IMR-90 (cell line): ENCODE measurements around the gene ARHGAP11A. TPM values are rescaled to one million over a fixed set of nuclear protein-coding genes. Genes with fewer than 3 reads are reported as not detected.

ENCODE experiments used
- ATAC-seq: fragments of 200-7000 bp; cut with Tn5 transposase; 2 replicates; pipeline ENCODE4 v1.9.1; 2020; ENCODE audit warnings: low read depth, mild to moderate bottlenecking, moderate library complexity
- BruUV-seq: library from RNA; stranded (reverse); fragments of 400-500 nt; replicated peaks from 2 replicates; lab custom pipeline; 2021; lab: Mats Ljungman, UMichigan
- CTCF ChIA-PET: fragments of 300-600 bp; formaldehyde crosslinking; extraction: SDS; loops from one replicate; lab custom pipeline; 2021; ENCODE audit warnings: antibody characterized with exemption; lab: Yijun Ruan, JAX
- POLR2A ChIA-PET: fragments of 300-600 bp; sonication (Branson Sonifier 250); formaldehyde crosslinking; loops from one replicate; lab custom pipeline; 2022; ENCODE audit warnings: antibody characterized with exemption; ENCODE audit not compliant: unreplicated experiment; lab: Charles Lee
- DNase-seq: peaks from one replicate; pipeline ENCODE4 v3.0.0; 2013
- H2AFZ ChIP-seq: replicated peaks from 2 replicates; pipeline ENCODE3; 2013; ENCODE audit warnings: low read length, mild to moderate bottlenecking; ENCODE audit not compliant: poor library complexity
- H2AK5ac ChIP-seq: 2 replicates; pipeline ENCODE4 v1.6.1; 2013; ENCODE audit warnings: low read depth, low read length, inconsistent platforms
- H2AK9ac ChIP-seq: replicated peaks from 2 replicates; pipeline ENCODE3; 2013; ENCODE audit warnings: mild to moderate bottlenecking, low read depth, low read length, moderate library complexity; ENCODE audit not compliant: poor library complexity
- H2BK120ac ChIP-seq: 2 replicates; pipeline ENCODE4 v1.6.1; 2013; ENCODE audit warnings: low read depth, low read length, inconsistent platforms
- H2BK15ac ChIP-seq: 3 replicates; pipeline ENCODE4 v1.6.1; 2013; ENCODE audit warnings: low read depth, low read length, inconsistent platforms
- H2BK20ac ChIP-seq: 2 replicates; pipeline ENCODE4 v1.6.1; 2013; ENCODE audit warnings: low read depth, mild to moderate bottlenecking, inconsistent platforms, low read length, moderate library complexity
- H2BK5ac ChIP-seq: 2 replicates; pipeline ENCODE4 v1.6.1; 2013; ENCODE audit warnings: mild to moderate bottlenecking, low read depth, low read length, inconsistent platforms; ENCODE audit not compliant: poor library complexity, severe bottlenecking
- H3K14ac ChIP-seq: replicated peaks from 2 replicates; pipeline ENCODE4 v1.6.1; 2013; ENCODE audit warnings: low read depth, low read length, inconsistent platforms
- H3K18ac ChIP-seq: 2 replicates; pipeline ENCODE4 v1.6.1; 2013; ENCODE audit warnings: low read depth, low read length, control low read depth
- H3K23ac ChIP-seq: 2 replicates; pipeline ENCODE4 v1.6.1; 2013; ENCODE audit warnings: low read depth, low read length, inconsistent platforms
- H3K27ac ChIP-seq: 2 replicates; pipeline ENCODE4 v1.5.1; 2013; ENCODE audit warnings: mild to moderate bottlenecking, control low read depth, low read length; ENCODE audit not compliant: insufficient read depth
- H3K27me3 ChIP-seq: 2 replicates; pipeline ENCODE4 v1.6.1; 2013; ENCODE audit warnings: low read length; ENCODE audit not compliant: control insufficient read depth, insufficient read depth
- H3K36me3 ChIP-seq: 2 replicates; pipeline ENCODE4 v1.6.1; 2013; ENCODE audit warnings: low read length, mixed read lengths; ENCODE audit not compliant: control insufficient read depth, insufficient read depth
- H3K4ac ChIP-seq: 2 replicates; pipeline ENCODE4 v1.6.1; 2013; ENCODE audit warnings: low read depth, low read length, inconsistent platforms
- H3K4me1 ChIP-seq: 2 replicates; pipeline ENCODE4 v1.6.1; 2013; ENCODE audit warnings: low read length, mixed read lengths; ENCODE audit not compliant: control insufficient read depth, insufficient read depth
- H3K4me2 ChIP-seq: 2 replicates; pipeline ENCODE4 v1.6.1; 2013; ENCODE audit warnings: low read depth, mild to moderate bottlenecking, control low read depth, low read length, moderate library complexity
- H3K4me3 ChIP-seq: 2 replicates; pipeline ENCODE4 v1.5.1; 2013; ENCODE audit warnings: low read depth, mild to moderate bottlenecking, control low read depth, low read length, moderate library complexity; ENCODE audit not compliant: insufficient read depth
- H3K56ac ChIP-seq: 2 replicates; pipeline ENCODE4 v1.6.1; 2013; ENCODE audit warnings: low read length, inconsistent platforms; ENCODE audit not compliant: insufficient read depth; ENCODE audit errors: extremely low read depth
- H3K79me1 ChIP-seq, 2 experiments: 2 replicates each; pipeline ENCODE4 v1.6.1; 2013; ENCODE audit warnings: low read length in 2 of 2, inconsistent platforms in 1 of 2, low read depth in 1 of 2
- H3K9ac ChIP-seq: 2 replicates; pipeline ENCODE4 v1.6.1; 2013; ENCODE audit warnings: low read depth, low read length, control low read depth
- H3K9me1 ChIP-seq: 2 replicates; pipeline ENCODE4 v1.6.1; 2013; ENCODE audit warnings: low read length, inconsistent platforms; ENCODE audit not compliant: insufficient read depth
- H3K9me3 ChIP-seq: 2 replicates; pipeline ENCODE4 v1.6.1; 2013; ENCODE audit warnings: low read length; ENCODE audit not compliant: control insufficient read depth, insufficient read depth
- H4K20me1 ChIP-seq: 2 replicates; pipeline ENCODE4 v1.6.1; 2013; ENCODE audit warnings: low read length, inconsistent platforms; ENCODE audit not compliant: insufficient read depth
- H4K5ac ChIP-seq: 2 replicates; pipeline ENCODE4 v1.6.1; 2013; ENCODE audit warnings: mild to moderate bottlenecking, low read depth, low read length, control low read depth
- H4K8ac ChIP-seq, 2 experiments: 2 replicates each; pipeline ENCODE4 v1.6.1; 2013; ENCODE audit warnings: low read depth in 2 of 2, low read length in 2 of 2, control low read depth in 1 of 2, inconsistent platforms in 1 of 2
- H4K91ac ChIP-seq: 2 replicates; pipeline ENCODE4 v1.6.1; 2013; ENCODE audit warnings: low read depth, low read length, inconsistent platforms; ENCODE audit not compliant: insufficient read depth
- CEBPB ChIP-seq: IDR thresholded peaks from 2 replicates; pipeline ENCODE4 v1.6.1; 2012; ENCODE audit warnings: low read depth, low read length, improper control_type of control experiment
- MXI1 ChIP-seq: IDR thresholded peaks from 2 replicates; pipeline ENCODE4 v1.6.1; 2012; ENCODE audit warnings: low read depth, mild to moderate bottlenecking, low read length, moderate library complexity, borderline replicate concordance
- WGBS, 2 experiments: methylation state at CpG; one replicate each; pipeline versions ENCODE4 v1.1.5 to v1.1.7; 2013; ENCODE audit warnings: missing lambda C conversion rate in 2 of 2; ENCODE audit not compliant: insufficient read length in 1 of 2; ENCODE audit errors: extremely low coverage in 2 of 2; 5-methylcytosine and 5-hydroxymethylcytosine counted together
- dilution Hi-C: fragments of 300-500 bp; cut with HindIII; formaldehyde crosslinking; loops from one replicate; pipeline ENCODE4 v1.14.3; 2018; ENCODE audit warnings: low sequenced_read_pairs; ENCODE audit not compliant: unreplicated experiment
- in situ Hi-C: fragments of 300-500 bp; cut with MboI; formaldehyde crosslinking; loops from 3 replicates; pipeline ENCODE4 v1.14.3; 2019; ENCODE audit warnings: low sequenced_read_pairs, inconsistent platforms, mixed read lengths
- intact Hi-C: fragments of 100-400 bp; cut with micrococcal nuclease; formaldehyde crosslinking; loops from 2 replicates; pipeline ENCODE4 v1.10.0; 2022
- polyA plus RNA-seq, 3 experiments: library from polyadenylated mRNA; depleted of rRNA; stranded (reverse); fragments of >200 nt; gene quantifications; 2 replicates each; pipeline ENCODE4 v1.2.3, GENCODE V29; 2012; ENCODE audit warnings: low replicate concordance in 1 of 3
- total RNA-seq: library from RNA; depleted of rRNA; stranded (reverse); fragments of >200 nt; gene quantifications from 2 replicates; pipeline ENCODE4 v1.2.3, GENCODE V29; 2012

The ARHGAP11A gene
- total and polyA plus RNA-seq, 2 of the 4 experiments (the other 2 are of a cell fraction) = 9.9 to 29.0 TPM

- Histone ChIP-seq H3K56ac (no peak overlapping the region), H3K9me1 (no peaks in the 10 kb centered on the region), H3K9me3 (no peaks in the 10 kb centered on the region), H2AK9ac (no peak overlapping the region), H3K36me3 (no peaks in the 10 kb centered on the region), H3K14ac (0 out of 2 replicates have a peak overlapping the region, but pooled peaks have one; percentile 33), H3K27ac (peak overlapping the region; percentile 84; the same call in 1 of the 2 replicates), H3K4me3 (no peak overlapping the region), H3K23ac (peak overlapping the region; percentile 22; the same call in 1 of the 2 replicates), H4K8ac (peak overlapping the region in 1 of 2 experiments; percentile 37; a peak in 2 of 4 replicates), H3K27me3 (no peaks in the 10 kb centered on the region), H4K20me1 (no peaks in the 10 kb centered on the region), H4K91ac (0 out of 2 replicates have a peak overlapping the region, but pooled peaks have one; percentile 28), H2AFZ (peak overlapping the region; percentile 35), H3K18ac (peak overlapping the region; percentile 88), H3K9ac (peak overlapping the region; percentile 3; the same call in 1 of the 2 replicates), H3K4me1 (peaks cover 11% of the 10 kb centered on the region), H2BK5ac (peak overlapping the region; percentile 14), H2AK5ac (peak overlapping the region; percentile 72; the same call in 1 of the 2 replicates), H2BK20ac (peak overlapping the region; percentile 22; the same call in 1 of the 2 replicates), H4K5ac (peak overlapping the region; percentile 68), H3K4me2 (peak overlapping the region; percentile 55), H2BK15ac (peak overlapping the region; percentile 17; the same call in 1 of the 3 replicates), H3K79me1 (peaks cover 0 to 8% of the 10 kb centered on the region in 2 experiments; a peak in 1 of 4 replicates), H2BK120ac (peak overlapping the region; percentile 54), H3K4ac (peak overlapping the region; percentile 64)
- intact Hi-C loops = loop anchor here (5.0 kb wide), 1 partner anchor 187 kb away; no protein-coding TSS in a partner anchor
- in situ Hi-C loops = loop anchor here (10.0 kb wide), 1 partner anchor 45 kb away; the partner anchor contains the start of gene GREM1
- POLR2A ChIA-PET = no interaction called here
- BruUV-seq = no TSS peak
- ATAC-seq = peak; percentile 82
- no CpG with 5 or more reads among the region's 5 CpGs for WGBS, 2 experiments
- CTCF ChIA-PET = interaction anchor here (0.6 to 1.4 kb wide), 5 partner anchors 8 to 1294 kb away, joined by 3 to 6 read pairs (median 4); no protein-coding TSS in a partner anchor
- dilution Hi-C loops = no loop called here
- TF ChIP-seq MXI1 = no peak
- peak; percentile 65; the same call in 1 of the 2 replicates for TF ChIP-seq CEBPB
- peak; percentile 45 for DNase-seq
Measured at GRCh38 chr15:32669896-32670611, 54.8 kb downstream of the ARHGAP11A start.
